Amniotic epithelial cell (primary cell): ENCODE measurements around the gene ADCY5.
A peak's percentile ranks its signal among the peaks of the same experiment; 100 is the strongest.

ENCODE experiments used
- DNase-seq: peaks from one replicate; pipeline ENCODE4 v3.0.0-alpha.2; 2010; ENCODE audit warnings: low read depth

Gene ADCY5

GRCh38 chr3:123326531-123326930, 122.4 kb downstream of the ADCY5 start:
- DNase-seq = no peak

DNA sequence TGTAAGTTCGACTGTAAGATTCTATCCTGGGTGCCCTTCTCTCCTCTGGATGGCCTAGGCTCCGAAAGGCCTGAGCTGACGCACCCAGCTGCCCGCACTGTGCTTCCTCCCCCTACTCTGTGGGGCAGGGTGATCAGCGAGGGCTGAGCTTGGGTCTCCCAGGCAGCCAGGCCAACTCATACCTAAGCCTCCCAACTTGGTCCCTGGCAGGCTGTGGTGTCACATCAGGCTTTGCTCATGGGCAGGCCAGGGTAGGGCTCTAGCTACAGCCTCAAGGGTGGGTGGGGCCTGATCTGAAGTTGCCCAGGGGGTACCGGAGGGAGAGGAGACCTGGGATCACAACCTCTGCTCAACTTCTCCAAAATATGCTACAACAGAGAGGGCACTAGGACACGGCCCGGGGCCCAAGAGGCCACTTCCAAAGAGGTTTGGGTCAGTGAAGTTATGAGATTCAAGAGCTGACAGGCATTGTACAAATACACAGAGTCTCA, 123.1 kb downstream of the ADCY5 start:
- DNase-seq = no peak

DNA sequence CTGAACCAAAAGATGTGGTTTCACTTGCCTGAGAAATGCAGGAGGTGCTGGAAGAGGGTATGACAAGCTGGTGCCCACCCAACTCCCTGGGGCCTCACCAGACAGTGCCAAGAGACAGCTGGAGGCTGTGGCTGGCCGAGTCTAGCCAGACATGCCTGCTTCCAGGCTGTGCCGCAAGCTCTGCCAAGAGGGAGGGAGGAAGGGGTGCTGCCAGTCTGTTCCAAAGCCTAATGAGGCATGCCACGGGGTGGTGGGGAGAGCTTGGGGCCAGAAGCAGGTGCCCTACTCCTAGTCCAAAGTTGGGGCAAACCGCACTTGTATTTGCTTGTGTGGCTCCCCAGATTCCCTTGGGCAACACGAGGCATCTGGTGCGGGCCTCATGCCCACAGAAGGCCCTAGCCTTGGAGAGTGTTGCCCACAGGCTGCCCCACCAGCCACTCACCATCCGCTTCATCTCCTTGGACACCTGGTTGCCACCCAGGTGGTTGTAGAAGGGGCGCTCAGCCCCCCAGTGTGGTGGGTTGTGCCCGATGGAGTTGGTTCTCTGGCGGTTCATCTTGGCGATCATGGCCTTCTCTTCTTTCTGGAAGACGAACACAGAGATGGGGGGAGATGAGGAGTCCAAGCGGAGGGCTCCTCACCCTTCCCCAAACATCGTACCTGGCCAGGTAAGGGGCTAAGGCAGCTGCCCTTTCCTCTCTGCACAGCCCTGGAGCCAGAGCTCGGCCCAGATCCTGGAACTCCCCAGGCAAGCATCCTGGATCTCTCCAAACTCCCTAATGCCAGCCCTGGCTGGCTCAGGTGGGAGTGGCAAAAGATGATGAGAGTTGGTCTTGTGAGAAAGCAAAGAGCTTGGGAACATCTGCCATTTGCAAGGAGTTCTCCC, 123.8 kb downstream of the ADCY5 start:
- no peak for DNase-seq

GRCh38 chr3:123323781-123324180, 125.1 kb downstream of the ADCY5 start:
- DNase-seq = no peak

GRCh38 chr3:123322866-123323265, 126.0 kb downstream of the ADCY5 start:
- no peak for DNase-seq

- DNase-seq = no peak
These were observed 127.1 kb downstream of the ADCY5 start for GRCh38 chr3:123321806-123322205.

- no peak for DNase-seq
These were observed 128.7 kb downstream of the ADCY5 start for GRCh38 chr3:123320221-123320620.

GRCh38 chr3:123319760-123320159, 129.1 kb downstream of the ADCY5 start:
- DNase-seq = no peak

DNA sequence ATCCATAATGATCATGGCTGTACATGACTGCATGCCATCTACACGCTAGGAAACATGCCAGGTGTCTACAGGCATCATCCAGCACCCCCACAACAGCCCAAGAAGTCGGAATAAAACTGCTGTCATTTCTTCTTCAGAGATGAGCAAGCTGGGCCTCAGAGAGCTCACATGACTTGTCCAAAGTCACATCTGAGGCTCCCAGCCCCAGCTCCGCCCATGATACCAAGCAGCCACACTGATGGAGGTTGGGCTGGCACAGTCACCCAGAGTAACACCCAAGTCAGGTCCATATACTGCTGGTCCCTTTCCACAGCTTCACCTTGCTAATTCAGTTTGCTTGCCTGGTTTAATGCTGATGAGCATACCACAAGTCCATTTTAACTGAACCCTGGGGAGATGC, 130.5 kb downstream of the ADCY5 start:
- DNase-seq = no peak

GRCh38 chr3:123317716-123318115, 131.2 kb downstream of the ADCY5 start:
- DNase-seq = no peak

- no peak for DNase-seq
These were observed 133.7 kb downstream of the ADCY5 start for GRCh38 chr3:123315271-123315595.

DNA sequence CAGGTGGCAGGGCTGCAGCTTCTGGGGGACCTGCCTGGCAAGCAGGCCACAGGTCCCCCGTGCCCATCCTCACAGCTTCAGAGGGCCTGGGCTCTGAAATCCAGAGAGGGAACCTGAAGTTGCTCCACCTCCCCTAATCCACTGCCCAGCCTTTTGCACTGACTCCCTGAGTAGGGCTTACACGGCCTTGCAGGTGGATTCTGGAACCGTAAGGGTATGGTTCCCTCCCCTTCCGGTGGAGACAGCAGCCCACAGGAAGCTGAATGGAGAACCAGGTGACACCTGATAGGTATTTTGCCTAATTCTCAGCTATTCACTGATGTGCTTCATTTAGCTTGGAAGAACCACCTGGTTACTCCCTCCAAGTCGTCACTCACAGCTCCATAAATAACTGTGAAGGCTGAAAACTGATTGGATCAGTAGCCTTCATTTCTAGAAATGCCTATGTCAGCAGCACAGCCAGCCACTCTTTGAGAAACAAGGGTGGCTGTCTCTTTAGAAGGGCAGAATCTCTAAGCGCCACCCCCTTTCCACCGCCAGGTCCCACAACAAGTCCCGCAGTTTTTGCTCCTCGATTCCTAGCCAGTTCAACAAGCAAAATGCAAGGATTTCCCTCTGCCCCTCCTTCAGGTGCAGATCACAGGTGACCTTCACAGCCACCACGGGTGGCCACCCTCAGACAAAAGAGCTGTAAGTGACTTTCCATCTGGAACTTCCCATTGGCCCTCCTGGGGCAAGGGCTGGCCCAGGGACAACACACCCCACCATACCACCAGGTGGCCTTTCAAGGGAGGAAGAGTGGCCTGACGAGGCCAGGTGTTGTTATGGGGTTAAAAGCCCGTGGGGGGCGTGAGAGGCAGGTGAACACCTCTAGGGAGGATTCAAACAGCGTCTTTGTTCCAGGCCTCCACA, 134.3 kb downstream of the ADCY5 start:
- no peak for DNase-seq

DNA sequence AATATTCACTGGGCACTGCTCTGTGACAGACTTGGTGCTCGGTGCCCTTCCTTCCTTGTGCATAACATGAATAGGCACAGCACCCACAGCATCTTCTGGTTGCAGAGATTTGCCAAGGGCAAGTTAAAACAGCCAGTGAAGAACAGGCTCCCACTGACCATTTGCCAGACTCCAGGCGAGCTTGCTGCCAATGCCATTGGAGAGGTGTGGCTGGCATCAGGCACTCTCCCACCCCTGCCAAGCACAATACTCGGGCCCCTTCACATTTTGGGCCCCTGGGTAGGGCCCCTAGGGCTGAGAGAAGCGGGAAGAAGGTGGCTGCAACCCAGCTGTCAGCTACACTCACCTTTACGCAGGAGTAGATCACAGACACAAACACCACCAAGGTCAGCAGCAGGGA, 135.0 kb downstream of the ADCY5 start:
- no peak for DNase-seq

GRCh38 chr3:123312331-123313265, 136.3 kb downstream of the ADCY5 start:
- DNase-seq = peak; percentile 73

- no peak for DNase-seq
These were observed 137.7 kb downstream of the ADCY5 start for GRCh38 chr3:123311201-123311600.

DNA sequence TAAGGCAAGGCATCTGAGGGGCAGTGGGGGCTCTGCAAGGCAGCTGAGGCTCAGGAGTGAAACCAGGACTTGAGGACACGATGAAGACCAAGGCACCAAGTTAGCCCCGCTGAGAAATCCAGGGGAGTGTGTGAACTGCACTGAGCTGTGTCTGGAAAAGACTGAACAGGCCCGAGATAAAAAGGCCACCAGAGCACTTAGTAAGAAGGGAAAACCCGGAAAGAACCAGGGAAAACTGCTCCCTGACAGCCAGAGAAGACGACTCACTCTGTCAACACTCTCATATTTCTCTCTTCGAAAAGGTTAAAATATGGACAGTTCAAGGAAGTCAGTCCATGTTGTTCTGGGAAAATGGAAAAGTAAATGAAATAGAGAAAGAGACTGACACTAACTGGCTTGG, 138.1 kb downstream of the ADCY5 start:
- no peak for DNase-seq

GRCh38 chr3:123310186-123310585, 138.7 kb downstream of the ADCY5 start:
- DNase-seq = no peak

- DNase-seq = no peak
These were observed 141.8 kb downstream of the ADCY5 start for GRCh38 chr3:123307064-123307463.

DNA sequence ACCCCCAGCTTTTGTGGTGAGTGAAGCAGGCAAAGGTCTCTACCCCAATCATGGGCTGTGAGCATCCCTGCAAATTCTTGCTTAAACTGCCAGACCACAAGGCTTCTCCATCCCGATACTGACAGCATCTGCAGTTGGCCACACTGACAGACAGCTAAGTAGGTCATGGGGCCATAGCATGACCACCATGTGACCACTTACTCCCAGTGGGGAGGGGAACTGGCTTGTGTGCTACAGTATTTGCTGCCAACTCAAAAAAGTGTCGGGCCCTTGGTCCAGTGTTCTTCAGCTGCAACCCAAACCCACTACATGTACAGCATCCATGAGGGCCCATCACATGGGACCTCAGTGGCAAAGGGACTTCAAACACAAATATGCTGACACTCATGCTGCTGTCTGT, 143.7 kb downstream of the ADCY5 start:
- no peak for DNase-seq

GRCh38 chr3:123303976-123304560, 144.8 kb downstream of the ADCY5 start:
- no peak for DNase-seq

- no peak for DNase-seq
These were observed 145.9 kb downstream of the ADCY5 start for GRCh38 chr3:123302961-123303360.
